HepG2 (cell line): Measurements from ENCODE around the gene CYP21A2. TPM values are rescaled to one million over a fixed set of nuclear protein-coding genes. Genes with fewer than 3 reads are reported as not detected.

Experiments
- ATAC-seq: fragments of 200-7000 bp; cut with Tn5 transposase; 3 replicates; pipeline ENCODE4 v1.9.1; 2020; ENCODE audit warnings: mild to moderate bottlenecking, moderate library complexity
- BruUV-seq: library from RNA; stranded (reverse); fragments of 400-500 nt; replicated peaks from 2 replicates; lab custom pipeline; 2021; lab: Mats Ljungman, UMichigan
- CTCF ChIA-PET: fragments of 300-600 bp; formaldehyde crosslinking; extraction: SDS; loops from one replicate; lab custom pipeline; 2021; ENCODE audit warnings: low total read pairs, inconsistent platforms, low intra/inter-chr PET ratio; lab: Yijun Ruan, JAX
- POLR2A ChIA-PET: fragments of 350-600 bp; sonication (Branson Sonifier 250); formaldehyde crosslinking; loops from one replicate; lab custom pipeline; 2020; ENCODE audit warnings: antibody characterized with exemption, inconsistent platforms; lab: Yijun Ruan, JAX
- DNase-seq: peaks from one replicate; pipeline ENCODE4 v3.0.0-alpha.2; 2015; ENCODE audit warnings: low spot score
- FAIRE-seq: peaks from 3 replicates; lab custom pipeline; 2011; peaks lifted over from hg19 to GRCh38; lab: Jason Lieb, UNC
- H2AFZ ChIP-seq: one replicate; pipeline ENCODE4 v1.6.1; 2011; ENCODE audit warnings: low read length, inconsistent platforms
- H3K27ac ChIP-seq: fragments of 300-600 bp; 3 replicates; pipeline ENCODE4 v1.8.0; 2011; ENCODE audit warnings: mixed run types, mild to moderate bottlenecking, mixed read lengths, low read length, inconsistent platforms; ENCODE audit not compliant: insufficient read depth; ENCODE audit errors: extremely low read length
- H3K27me3 ChIP-seq, 2 experiments: fragments of 200-600 bp in 1 of 2; 2 replicates in 1 of 2; 3 replicates in 1 of 2; pipeline versions ENCODE4 v1.6.0 to v1.8.0; 2011; ENCODE audit warnings: low read length in 2 of 2, mild to moderate bottlenecking in 2 of 2, moderate library complexity in 2 of 2, inconsistent platforms in 1 of 2; ENCODE audit not compliant: insufficient read depth in 2 of 2, control insufficient read depth in 1 of 2
- H3K36me3 ChIP-seq, 2 experiments: fragments of 200-600 bp in 1 of 2; replicated peaks in 1 of 2; 2 replicates in 1 of 2; 3 replicates in 1 of 2; pipeline versions ENCODE4 v1.5.1 to v1.8.0; 2011; ENCODE audit warnings: low read length in 2 of 2, inconsistent platforms in 1 of 2; ENCODE audit not compliant: insufficient read depth in 2 of 2, control insufficient read depth in 1 of 2
- H3K4me1 ChIP-seq: 2 replicates; pipeline ENCODE4 v1.5.1; 2012; ENCODE audit warnings: low read length, inconsistent platforms; ENCODE audit not compliant: insufficient read depth
- H3K4me2 ChIP-seq: 2 replicates; pipeline ENCODE4 v1.6.0; 2011; ENCODE audit warnings: low read depth, low read length, inconsistent platforms
- H3K4me3 ChIP-seq, 3 experiments: fragments of 200-600 bp in 1 of 3; sonication (generic), shearing (Covaris generic) in 1 of 3; replicated peaks in 1 of 3; 2 replicates each; pipeline ENCODE4 v1.5.1; 2011 to 2016; ENCODE audit warnings: low read length in 3 of 3, inconsistent platforms in 2 of 3, low read depth in 2 of 3, mild to moderate bottlenecking in 2 of 3, control low read depth in 1 of 3, mixed read lengths in 1 of 3; ENCODE audit not compliant: insufficient read depth in 1 of 3
- H3K79me2 ChIP-seq: one replicate; pipeline ENCODE4 v1.6.1; 2011; ENCODE audit warnings: low read length, inconsistent platforms; ENCODE audit not compliant: insufficient read depth
- H3K9ac ChIP-seq: 2 replicates; pipeline ENCODE4 v1.6.0; 2011; ENCODE audit warnings: mild to moderate bottlenecking, low read depth, low read length, inconsistent platforms; ENCODE audit not compliant: insufficient read depth
- H3K9me3 ChIP-seq: 2 replicates; pipeline ENCODE4 v1.5.1; 2012; ENCODE audit warnings: mild to moderate bottlenecking, low read length
- H4K20me1 ChIP-seq: 2 replicates; pipeline ENCODE4 v1.6.0; 2011; ENCODE audit warnings: inconsistent platforms, mild to moderate bottlenecking, low read length, moderate library complexity; ENCODE audit not compliant: insufficient read depth
- HIC2 ChIP-seq: sonication (generic); formaldehyde crosslinking; IDR thresholded peaks from 2 replicates; pipeline ENCODE4 v1.9.0; 2022; ENCODE audit warnings: low read depth, missing genetic modification reagents
- KDM2A ChIP-seq: sonication (generic); formaldehyde crosslinking; IDR thresholded peaks from 2 replicates; pipeline ENCODE4 v1.4.0; 2020; ENCODE audit warnings: low read depth, missing genetic modification reagents, borderline replicate concordance
- KIAA2018 ChIP-seq: sonication (generic); formaldehyde crosslinking; IDR thresholded peaks from 2 replicates; pipeline ENCODE4 v1.5.0; 2020; ENCODE audit warnings: mild to moderate bottlenecking, missing genetic modification reagents, borderline replicate concordance
- NR2C2 ChIP-seq: sonication (generic); formaldehyde crosslinking; IDR thresholded peaks from 2 replicates; pipeline ENCODE4 v1.4.0; 2020; ENCODE audit warnings: missing genetic modification reagents, mild to moderate bottlenecking, moderate library complexity, borderline replicate concordance
- ZNF326 ChIP-seq: sonication (generic); formaldehyde crosslinking; IDR thresholded peaks from 2 replicates; pipeline ENCODE4 v1.4.0; 2020; ENCODE audit warnings: missing genetic modification reagents, borderline replicate concordance
- ZNF639 ChIP-seq: conservative IDR thresholded peaks from 2 replicates; pipeline ENCODE4 v1.6.1; 2018; ENCODE audit warnings: missing genetic modification reagents
- WGBS: methylation state at CpG from one replicate; pipeline ENCODE4 v1.1.6; 2017; ENCODE audit warnings: low lambda C conversion rate; 5-methylcytosine and 5-hydroxymethylcytosine counted together
- in situ Hi-C: cut with HindIII; loops from 2 replicates; pipeline ENCODE4 v1.10.0; 2017; ENCODE audit warnings: low pct_unique_long_range_greater_than_20kb; ENCODE audit not compliant: extremely low pct_ligation_motif_present
- intact Hi-C: fragments of 100-400 bp; cut with micrococcal nuclease; formaldehyde crosslinking; loops from one replicate; pipeline ENCODE4 v1.10.0; 2022; ENCODE audit not compliant: unreplicated experiment
- polyA plus RNA-seq, 8 experiments: library from polyadenylated mRNA; depleted of rRNA in 3 of 8; stranded (reverse) in 7 of 8; unstranded in 1 of 8; fragments of >200 nt; fragmentation: Illumina TruSeq in 4 of 8; extraction: Trizol in 4 of 8; gene quantifications; 2 replicates each; pipeline versions ENCODE4 v1.2.1 to v1.2.3, GENCODE V29; 2011 to 2016; ENCODE audit warnings: low read depth in 4 of 8, missing spikeins in 1 of 8, mixed read lengths in 1 of 8; ENCODE audit not compliant: insufficient read depth in 1 of 8
- total RNA-seq, 5 experiments: library from RNA; depleted of rRNA; stranded (reverse); fragments of >200 nt; fragmentation: Illumina TruSeq; extraction: Trizol; gene quantifications; 2 replicates each; pipeline ENCODE4 v1.2.3, GENCODE V29; 2016; ENCODE audit warnings: low read depth in 1 of 5

The CYP21A2 gene
- total and polyA plus RNA-seq, 2 of the 13 experiments (the other 11 are each of a cell fraction or from before 2014, with no cell fraction given): 1.5 to 6.3 TPM

GRCh38 chr6:32047855-32048766 is 9.9 kb downstream of the CYP21A2 start:
- H3K36me3 ChIP-seq: no peaks in the 10 kb centered on the region
- peak overlapping the region; percentile 57 for H3K27ac ChIP-seq
- peak; percentile 98 for FAIRE-seq
- H3K9ac ChIP-seq: peak overlapping the region; percentile 69
- peak overlapping the region; percentile 74 for H3K4me2 ChIP-seq
- no peaks in the 10 kb centered on the region for H3K79me2 ChIP-seq
- BruUV-seq: no TSS peak
- peak; percentile 80 for ATAC-seq
- H4K20me1 ChIP-seq: no peaks in the 10 kb centered on the region
- peak overlapping the region; percentile 44 to 69 (median 58) for H3K4me3 ChIP-seq
- H3K9me3 ChIP-seq: no peaks in the 10 kb centered on the region
- intact Hi-C loops (no loop called here), in situ Hi-C loops (no loop called here)
- ChIA-PET CTCF (interaction anchor here (1.1 to 1.6 kb wide), 3 partner anchors 39 to 106 kb away, joined by 5 to 6 read pairs (median 5); partner anchors contain the start of gene PPT2), POLR2A (interaction anchor here (0.7 to 1.7 kb wide), 12 partner anchors 11 to 923 kb away, joined by 3 to 9 read pairs (median 3); partner anchors contain the start of genes APOM, ATF6B and CFB)
- no peak overlapping the region for H2AFZ ChIP-seq
- peaks cover 39% of the 10 kb centered on the region for H3K4me1 ChIP-seq
- DNase-seq: peak; percentile 84
- 35% methylated on average over 22 of the region's 42 CpGs for WGBS
- H3K27me3 ChIP-seq: peaks cover 16 to 30% of the 10 kb centered on the region in 2 experiments; a peak in 3 of 5 replicates
- no peak for TF ChIP-seq ZNF639 (CRISPR knock-in tag)
- TF ChIP-seq HIC2: no peak
- TF ChIP-seq KDM2A (CRISPR knock-in tag): peak; percentile 96
- no peak for TF ChIP-seq ZNF326 (CRISPR knock-in tag)
- TF ChIP-seq NR2C2 (CRISPR knock-in tag): peak; percentile 64; the same call in 1 of the 2 replicates
- TF ChIP-seq KIAA2018: no peak
